GM12873 (cell line): ENCODE data around the gene ALDH1A2.

Source experiments
- TF ChIP-seq, protein P1 (sequence below): IDR thresholded peaks from 2 replicates; pipeline ENCODE4 v1.5.1; 2012; ENCODE audit warnings: low read depth, mild to moderate bottlenecking, moderate library complexity, low read length, control low read depth; ENCODE audit not compliant: insufficient read depth; ENCODE audit errors: missing control alignments

The ALDH1A2 gene

DNA sequence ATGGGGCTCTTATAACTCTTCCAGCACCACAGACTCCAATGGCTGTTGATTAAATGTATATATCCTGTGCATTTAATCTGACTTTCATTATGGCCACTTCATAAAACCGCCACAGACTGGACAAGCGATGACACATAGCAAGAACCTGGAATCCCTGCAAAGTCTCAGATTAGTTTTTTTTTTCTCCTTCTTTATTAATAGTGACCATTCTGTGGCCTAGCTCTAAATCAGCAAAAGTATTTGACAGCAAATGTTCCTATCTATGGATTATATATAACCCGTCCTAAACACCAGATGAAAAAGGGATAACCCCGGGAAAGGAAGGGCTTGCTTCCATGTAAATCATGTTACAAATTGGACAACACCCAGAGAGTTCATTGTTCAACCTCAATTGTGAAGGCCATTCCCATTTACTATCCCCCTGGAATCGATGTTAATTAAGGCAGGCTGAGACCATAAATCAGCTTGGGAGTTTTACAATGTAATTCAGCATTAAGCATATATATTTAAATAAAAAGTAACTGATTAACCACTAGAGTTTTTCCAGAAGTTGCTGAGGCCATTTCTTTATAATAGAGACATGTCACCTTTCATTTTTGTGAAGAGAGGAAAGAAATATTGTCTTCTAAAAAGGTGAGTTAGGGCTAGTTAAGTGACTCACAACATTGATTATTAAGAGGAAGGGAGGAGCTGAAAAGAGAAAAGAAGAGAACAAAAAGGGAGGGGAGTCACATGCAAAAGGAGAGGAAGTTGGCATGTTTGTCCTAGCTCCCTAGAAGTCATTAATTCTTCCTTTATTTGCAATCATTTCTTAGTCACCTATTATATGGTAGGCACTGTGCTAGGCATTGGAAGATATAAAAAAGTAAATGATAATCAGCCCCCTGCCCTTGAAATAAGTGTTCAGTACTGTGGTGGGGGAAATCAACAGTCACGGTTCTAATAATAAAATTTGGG lies 26.2 kb downstream of the ALDH1A2 start:
- TF ChIP-seq, protein P1, sequence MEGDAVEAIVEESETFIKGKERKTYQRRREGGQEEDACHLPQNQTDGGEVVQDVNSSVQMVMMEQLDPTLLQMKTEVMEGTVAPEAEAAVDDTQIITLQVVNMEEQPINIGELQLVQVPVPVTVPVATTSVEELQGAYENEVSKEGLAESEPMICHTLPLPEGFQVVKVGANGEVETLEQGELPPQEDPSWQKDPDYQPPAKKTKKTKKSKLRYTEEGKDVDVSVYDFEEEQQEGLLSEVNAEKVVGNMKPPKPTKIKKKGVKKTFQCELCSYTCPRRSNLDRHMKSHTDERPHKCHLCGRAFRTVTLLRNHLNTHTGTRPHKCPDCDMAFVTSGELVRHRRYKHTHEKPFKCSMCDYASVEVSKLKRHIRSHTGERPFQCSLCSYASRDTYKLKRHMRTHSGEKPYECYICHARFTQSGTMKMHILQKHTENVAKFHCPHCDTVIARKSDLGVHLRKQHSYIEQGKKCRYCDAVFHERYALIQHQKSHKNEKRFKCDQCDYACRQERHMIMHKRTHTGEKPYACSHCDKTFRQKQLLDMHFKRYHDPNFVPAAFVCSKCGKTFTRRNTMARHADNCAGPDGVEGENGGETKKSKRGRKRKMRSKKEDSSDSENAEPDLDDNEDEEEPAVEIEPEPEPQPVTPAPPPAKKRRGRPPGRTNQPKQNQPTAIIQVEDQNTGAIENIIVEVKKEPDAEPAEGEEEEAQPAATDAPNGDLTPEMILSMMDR: no peak

DNA sequence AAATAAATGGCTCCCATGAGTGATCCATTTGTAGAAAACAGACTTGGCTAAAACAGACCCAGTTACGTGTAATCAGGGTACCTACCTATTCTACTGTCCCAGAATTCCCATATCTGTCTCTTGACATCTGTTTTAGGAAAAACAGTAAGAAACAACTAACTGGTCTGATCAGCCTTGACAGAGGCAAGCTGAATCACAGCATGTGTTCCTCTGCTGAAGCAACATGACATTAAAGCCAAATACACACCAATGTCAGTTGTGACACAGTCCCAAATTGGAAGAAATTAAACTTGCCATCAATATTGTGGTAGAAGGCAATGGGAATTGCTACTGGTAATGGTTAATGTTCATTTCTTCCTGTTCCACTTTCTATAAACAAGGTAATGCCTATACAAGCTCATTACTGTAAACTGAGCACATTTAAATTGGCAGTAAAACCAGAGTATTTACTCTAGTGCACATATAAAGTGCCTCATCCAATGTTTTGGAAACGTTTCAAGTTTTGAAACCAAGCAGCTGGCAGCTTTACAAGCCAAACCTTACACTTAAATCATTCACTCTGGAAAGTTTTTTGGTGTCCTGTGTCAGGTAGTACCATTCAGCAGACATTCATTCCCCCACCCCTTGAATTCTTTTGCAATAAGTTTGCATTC lies 27.0 kb downstream of the ALDH1A2 start:
- TF ChIP-seq, protein P1: no peak

DNA sequence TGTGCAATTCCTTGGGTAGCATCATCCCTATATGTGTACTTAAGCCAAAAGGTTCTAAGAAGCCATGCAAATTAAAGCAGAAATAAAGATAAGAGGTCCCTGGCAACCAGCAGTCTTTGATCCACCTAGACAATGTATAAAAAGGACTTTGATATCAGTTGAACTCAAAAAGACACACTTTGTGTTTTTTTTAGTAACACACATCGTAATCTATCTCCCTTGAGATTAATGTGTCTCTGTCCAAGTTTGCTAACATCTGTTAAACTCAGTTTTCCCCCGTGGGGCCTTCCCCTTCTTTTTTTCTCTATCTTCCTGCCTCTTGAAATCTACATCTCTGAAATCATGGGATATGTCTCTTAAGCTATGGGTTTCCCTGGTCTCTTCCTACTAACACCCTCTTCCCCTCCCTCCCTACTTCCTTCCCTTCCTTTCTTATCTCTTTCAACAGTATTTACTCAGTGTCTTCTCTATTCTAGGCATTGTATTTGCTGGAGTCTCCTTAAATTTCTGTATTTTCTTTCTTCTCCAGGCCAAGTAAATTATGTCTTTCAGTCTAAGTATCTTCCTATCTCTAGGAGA lies 27.7 kb downstream of the ALDH1A2 start:
- TF ChIP-seq, protein P1: no peak

DNA sequence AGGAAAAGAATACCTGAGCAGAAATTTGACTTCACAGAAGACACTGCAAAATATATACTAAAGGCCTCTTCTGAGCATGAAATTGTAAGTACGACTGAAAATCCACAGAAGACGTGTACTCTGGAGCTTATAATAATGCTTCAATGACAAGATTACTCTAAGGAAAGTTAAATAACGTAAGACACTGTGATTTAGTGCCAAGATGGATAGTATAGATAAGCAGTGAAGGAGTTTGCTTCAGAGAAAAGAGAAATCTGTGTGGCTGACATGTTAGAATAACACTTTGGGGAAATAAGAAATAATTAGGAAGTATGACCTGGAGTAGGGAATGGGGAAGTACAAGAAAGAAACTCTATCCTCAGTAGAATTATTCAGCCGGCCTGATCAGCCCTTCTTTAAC lies 28.9 kb downstream of the ALDH1A2 start:
- TF ChIP-seq, protein P1: no peak

DNA sequence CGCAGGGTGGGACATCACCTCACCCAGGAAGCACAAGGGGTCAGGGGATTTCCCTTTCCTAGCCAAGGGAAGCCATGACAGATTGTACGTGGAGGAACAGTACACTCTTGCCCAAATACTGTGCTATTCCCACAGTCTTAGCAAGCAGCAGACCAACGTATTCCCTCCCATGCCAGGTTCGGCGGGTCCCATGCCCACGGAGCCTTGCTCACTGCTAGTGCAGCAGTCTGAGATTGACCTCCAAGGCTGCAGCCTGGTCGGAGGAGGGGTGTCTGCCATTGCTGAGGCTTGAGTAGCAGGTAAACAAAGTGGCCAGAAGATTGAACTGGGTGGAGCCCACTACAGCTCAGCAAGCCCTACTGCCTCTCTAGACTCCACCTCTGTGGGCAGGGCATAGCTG lies 39.0 kb downstream of the ALDH1A2 start:
- TF ChIP-seq, protein P1: no peak

DNA sequence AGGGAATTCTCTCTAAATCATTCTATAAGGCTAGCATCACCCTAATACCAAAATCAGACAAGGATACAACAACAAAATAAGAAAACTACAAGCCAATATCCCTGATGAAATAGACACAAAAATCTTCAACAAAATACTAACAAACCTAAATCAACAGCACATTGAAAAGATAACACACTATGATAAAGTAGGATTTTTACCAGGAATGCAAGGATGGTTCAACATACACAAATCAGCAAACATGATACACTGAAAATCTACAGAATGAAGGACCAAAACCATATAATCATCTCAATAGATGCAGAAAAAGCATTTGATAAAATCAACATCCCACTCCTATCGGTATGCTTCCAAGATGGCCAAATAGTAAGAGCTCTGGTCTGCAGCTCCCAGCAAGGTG lies 39.5 kb downstream of the ALDH1A2 start:
- TF ChIP-seq, protein P1: no peak
